DND-41 (cell line): ENCODE data around the gene SLC17A1.

ENCODE experiments used
- ATAC-seq: fragments of 200-7000 bp; cut with Tn5 transposase; 3 replicates; pipeline ENCODE4 v1.9.1; 2021; ENCODE audit warnings: low read depth; ENCODE audit not compliant: insufficient read depth
- DNase-seq: peaks from one replicate; pipeline ENCODE4 v3.0.0-alpha.2; 2020
- H2AFZ ChIP-seq: 2 replicates; pipeline ENCODE4 v1.6.0; 2012; ENCODE audit warnings: low read depth, low read length
- H3K27ac ChIP-seq: 2 replicates; pipeline ENCODE4 v1.5.1; 2012; ENCODE audit warnings: low read length, inconsistent platforms
- H3K27me3 ChIP-seq: fragments of 200-600 bp; sonication (generic); 2 replicates; pipeline ENCODE4 v1.6.0; 2012; ENCODE audit warnings: low read length, mild to moderate bottlenecking, inconsistent platforms; ENCODE audit not compliant: insufficient read depth, poor library complexity
- H3K36me3 ChIP-seq: 2 replicates; pipeline ENCODE4 v1.5.1; 2012; ENCODE audit warnings: low read length, inconsistent platforms; ENCODE audit not compliant: insufficient read depth
- H3K4me1 ChIP-seq: 2 replicates; pipeline ENCODE4 v1.5.1; 2012; ENCODE audit warnings: mild to moderate bottlenecking, low read length; ENCODE audit not compliant: insufficient read depth
- H3K4me2 ChIP-seq: 2 replicates; pipeline ENCODE4 v1.6.0; 2012; ENCODE audit warnings: mild to moderate bottlenecking, moderate library complexity, low read length, inconsistent platforms; ENCODE audit not compliant: insufficient read depth
- H3K4me3 ChIP-seq, 2 experiments: fragments of 200-600 bp in 1 of 2; shearing (Covaris generic) in 1 of 2; 2 replicates each; pipeline ENCODE4 v1.5.1; 2012 to 2016; ENCODE audit warnings: inconsistent platforms in 2 of 2, low read length in 2 of 2, mild to moderate bottlenecking in 2 of 2, low read depth in 1 of 2, moderate library complexity in 1 of 2
- H3K79me2 ChIP-seq: 2 replicates; pipeline ENCODE4 v1.6.0; 2012; ENCODE audit warnings: low read length, inconsistent platforms; ENCODE audit not compliant: insufficient read depth
- H3K9ac ChIP-seq: 2 replicates; pipeline ENCODE4 v1.6.0; 2012; ENCODE audit warnings: low read depth, mild to moderate bottlenecking, inconsistent platforms, low read length, moderate library complexity
- H3K9me3 ChIP-seq: 2 replicates; pipeline ENCODE4 v1.5.1; 2012; ENCODE audit warnings: low read length, moderate library complexity, mild to moderate bottlenecking, inconsistent platforms; ENCODE audit not compliant: insufficient read depth, severe bottlenecking
- H4K20me1 ChIP-seq: 2 replicates; pipeline ENCODE4 v1.6.0; 2012; ENCODE audit warnings: low read length; ENCODE audit not compliant: insufficient read depth
- CTCF ChIP-seq: IDR thresholded peaks from 2 replicates; pipeline ENCODE4 v1.5.1; 2012; ENCODE audit warnings: borderline replicate concordance, low read length, moderate library complexity, mild to moderate bottlenecking; ENCODE audit not compliant: poor library complexity, severe bottlenecking; ENCODE audit errors: extremely low read depth
- EZH2 ChIP-seq: IDR thresholded peaks from 3 replicates; pipeline ENCODE4 v1.6.1; 2012; ENCODE audit warnings: borderline replicate concordance, low read depth, mild to moderate bottlenecking, moderate library complexity, low read length, inconsistent platforms; ENCODE audit not compliant: severe bottlenecking

The SLC17A1 gene

GRCh38 chr6:25748049-25748448, 83.8 kb downstream of the SLC17A1 start:
- H3K79me2 ChIP-seq = no peaks in the 10 kb centered on the region
- H2AFZ ChIP-seq = no peak overlapping the region
- H3K27ac ChIP-seq = no peak overlapping the region
- no peaks in the 10 kb centered on the region for H3K9me3 ChIP-seq
- no peak overlapping the region for H3K9ac ChIP-seq
- TF ChIP-seq EZH2 = no peak
- TF ChIP-seq CTCF = no peak
- no peak overlapping the region for H3K4me2 ChIP-seq
- DNase-seq (no peak), ATAC-seq (no peak)
- H3K27me3 ChIP-seq = peaks cover 3% of the 10 kb centered on the region
- H3K4me1 ChIP-seq = no peaks in the 10 kb centered on the region
- no peak overlapping the region for H3K4me3 ChIP-seq
- no peaks in the 10 kb centered on the region for H4K20me1 ChIP-seq
- no peaks in the 10 kb centered on the region for H3K36me3 ChIP-seq

GRCh38 chr6:25747477-25747876, 84.4 kb downstream of the SLC17A1 start:
- no peak for TF ChIP-seq EZH2
- TF ChIP-seq CTCF = no peak

GRCh38 chr6:25746968-25747367, 84.9 kb downstream of the SLC17A1 start:
- H3K27ac ChIP-seq = no peak overlapping the region
- no peaks in the 10 kb centered on the region for H3K36me3 ChIP-seq
- no peaks in the 10 kb centered on the region for H3K9me3 ChIP-seq
- no peak overlapping the region for H3K4me3 ChIP-seq
- no peaks in the 10 kb centered on the region for H3K4me1 ChIP-seq
- no peaks in the 10 kb centered on the region for H4K20me1 ChIP-seq
- no peaks in the 10 kb centered on the region for H3K79me2 ChIP-seq
- H3K4me2 ChIP-seq = no peak overlapping the region
- H2AFZ ChIP-seq = no peak overlapping the region
- no peak for ATAC-seq
- H3K9ac ChIP-seq = no peak overlapping the region
- DNase-seq = no peak
- TF ChIP-seq EZH2 (no peak), CTCF (peak; percentile 7)
- H3K27me3 ChIP-seq = peaks cover 5% of the 10 kb centered on the region

More at GRCh38 chr6:25747477-25747876, 84.4 kb downstream of the SLC17A1 start:
- H3K27ac ChIP-seq = no peak overlapping the region
- no peaks in the 10 kb centered on the region for H3K79me2 ChIP-seq
- H3K9me3 ChIP-seq = no peaks in the 10 kb centered on the region
- H3K36me3 ChIP-seq = no peaks in the 10 kb centered on the region
- DNase-seq (no peak), ATAC-seq (no peak)
- H3K4me1 ChIP-seq = no peaks in the 10 kb centered on the region
- no peak overlapping the region for H3K4me2 ChIP-seq
- no peaks in the 10 kb centered on the region for H4K20me1 ChIP-seq
- peaks cover 4% of the 10 kb centered on the region for H3K27me3 ChIP-seq
- H3K4me3 ChIP-seq = no peak overlapping the region
- no peak overlapping the region for H3K9ac ChIP-seq
- H2AFZ ChIP-seq = no peak overlapping the region

GRCh38 chr6:25745836-25746235, 86.0 kb downstream of the SLC17A1 start:
- no peak for ATAC-seq
- no peaks in the 10 kb centered on the region for H3K79me2 ChIP-seq
- H3K4me3 ChIP-seq = no peak overlapping the region
- no peaks in the 10 kb centered on the region for H4K20me1 ChIP-seq
- H3K27ac ChIP-seq = no peak overlapping the region
- H3K9ac ChIP-seq = no peak overlapping the region
- no peak for DNase-seq
- H2AFZ ChIP-seq = no peak overlapping the region
- TF ChIP-seq CTCF (no peak), EZH2 (no peak)
- H3K4me2 ChIP-seq = no peak overlapping the region
- H3K9me3 ChIP-seq = no peaks in the 10 kb centered on the region
- no peaks in the 10 kb centered on the region for H3K36me3 ChIP-seq
- H3K27me3 ChIP-seq = peaks cover 5% of the 10 kb centered on the region
- no peaks in the 10 kb centered on the region for H3K4me1 ChIP-seq
